ENCODE measurements around the gene HDAC4. TPM values are rescaled to one million over a fixed set of nuclear protein-coding genes. Genes with fewer than 3 reads are reported as not detected.

HDAC4 gene
- total and polyA plus RNA-seq, 9 of the 15 experiments (the other 6 are each of a cell fraction or from before 2014, with no cell fraction given) = 0.11 to 20.2 (median 4.0) TPM

DNA sequence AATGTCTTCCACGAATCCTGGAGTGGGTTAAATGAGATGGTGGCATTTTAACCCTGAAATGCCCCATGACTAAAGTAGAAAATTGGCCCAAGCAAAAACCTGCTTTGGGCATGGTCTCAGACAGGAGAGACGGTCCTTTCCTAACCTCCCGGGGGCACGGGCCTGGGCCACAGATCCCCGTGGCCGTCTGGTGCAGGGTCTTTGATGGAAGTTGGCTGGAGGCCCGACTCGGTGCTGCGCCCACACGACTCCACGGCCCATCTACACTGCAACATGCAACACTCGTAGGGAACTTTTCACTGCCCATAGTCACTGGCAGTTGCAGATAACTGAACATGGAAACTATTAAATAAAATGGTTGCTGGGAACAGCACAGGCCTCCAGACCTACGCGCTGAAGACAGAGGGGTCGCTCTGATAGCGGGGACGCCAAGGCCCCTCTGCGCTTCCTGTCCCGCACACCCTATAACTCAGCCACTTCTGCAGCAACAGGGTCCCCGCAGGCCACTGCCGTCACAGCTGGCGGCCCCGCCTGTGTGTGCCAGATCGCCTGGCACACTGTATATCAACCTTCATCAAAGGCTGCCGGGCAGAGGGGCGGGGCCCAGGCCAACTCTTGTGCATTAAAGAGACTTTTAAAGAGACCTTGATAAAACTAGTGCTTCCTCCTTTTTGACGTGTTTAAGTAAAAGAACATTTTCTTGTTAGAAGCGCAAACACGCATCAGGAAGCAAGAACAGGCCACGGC, 338.8 kb downstream of the HDAC4 start:
- no peaks in the 10 kb centered on the region for H3K36me3 ChIP-seq (ENCODE audit: control insufficient read depth, insufficient read depth, low read length)
- no peaks in the 10 kb centered on the region for H3K9me1 ChIP-seq (ENCODE audit: control insufficient read depth, insufficient read depth, low read length)
- H3K4me2 ChIP-seq (ENCODE audit: insufficient read depth, low read length) = no peak overlapping the region
- ATAC-seq = no peak
- POLR2A ChIA-PET = interaction anchor here (0.6 kb wide), 1 partner anchor 1988 kb away, joined by 3 read pairs; no protein-coding TSS in a partner anchor
- no peak overlapping the region for H2AFZ ChIP-seq (ENCODE audit: low read depth, low read length)
- no peak overlapping the region for H3K27ac ChIP-seq (ENCODE audit: extremely low read depth, low read depth, low read length)
- no peaks in the 10 kb centered on the region for H3K9me3 ChIP-seq (replicated peaks; ENCODE audit: control insufficient read depth, insufficient read depth, low read depth, low read length)
- no peaks in the 10 kb centered on the region for H3K79me2 ChIP-seq (ENCODE audit: control insufficient read depth, insufficient read depth, low read length)
- no peaks in the 10 kb centered on the region for H3K27me3 ChIP-seq (ENCODE audit: control insufficient read depth in 2 of 2, insufficient read depth in 2 of 2, low read length in 2 of 2)
- H4K20me1 ChIP-seq (replicated peaks; ENCODE audit: control insufficient read depth, insufficient read depth, low read length) = no peaks in the 10 kb centered on the region
- no TSS peak for BruUV-seq (replicated peaks)
- no peaks in the 10 kb centered on the region; a peak in 1 of 5 replicates for H3K4me1 ChIP-seq (replicated peaks in 1 of 2; ENCODE audit: control insufficient read depth in 2 of 2, insufficient read depth in 2 of 2, low read length in 2 of 2)
- no peak for FAIRE-seq
- DNase-seq (ENCODE audit: extremely low read depth in 1 of 4, low spot score in 3 of 4) = no peak
- intact Hi-C loops (cut with micrococcal nuclease) (no loop called here), in situ Hi-C loops (cut with MboI) (no loop called here)
- TF ChIP-seq MTA2 (IDR thresholded peaks at IDR 0.05; ENCODE audit: low read depth) (no peak), U2AF2 (optimal IDR thresholded peaks at IDR 0.05; ENCODE audit: low read depth, low read length) (no peak), ZNF76 (CRISPR knock-in tag; IDR thresholded peaks at IDR 0.05; ENCODE audit: borderline replicate concordance) (no peak), GTF2B (IDR thresholded peaks at IDR 0.05; ENCODE audit: extremely low read depth, insufficient read length) (no peak), ZKSCAN8 (CRISPR knock-in tag; IDR thresholded peaks at IDR 0.05) (no peak), ETV5 (CRISPR knock-in tag; IDR thresholded peaks at IDR 0.05; ENCODE audit: low read depth) (no peak), CCAR2 (IDR thresholded peaks at IDR 0.05; ENCODE audit: low read depth, low read length) (no peak), BMI1 (IDR thresholded peaks at IDR 0.05; ENCODE audit: low read length) (no peak), ARNT (IDR thresholded peaks at IDR 0.05) (no peak), ZNF24 (IDR thresholded peaks at IDR 0.05) (no peak), POLR2AphosphoS5 (IDR thresholded peaks at IDR 0.05; ENCODE audit: control insufficient read depth, insufficient read depth, low read depth, low read length) (no peak)
- TF ChIP-seq, protein P1, sequence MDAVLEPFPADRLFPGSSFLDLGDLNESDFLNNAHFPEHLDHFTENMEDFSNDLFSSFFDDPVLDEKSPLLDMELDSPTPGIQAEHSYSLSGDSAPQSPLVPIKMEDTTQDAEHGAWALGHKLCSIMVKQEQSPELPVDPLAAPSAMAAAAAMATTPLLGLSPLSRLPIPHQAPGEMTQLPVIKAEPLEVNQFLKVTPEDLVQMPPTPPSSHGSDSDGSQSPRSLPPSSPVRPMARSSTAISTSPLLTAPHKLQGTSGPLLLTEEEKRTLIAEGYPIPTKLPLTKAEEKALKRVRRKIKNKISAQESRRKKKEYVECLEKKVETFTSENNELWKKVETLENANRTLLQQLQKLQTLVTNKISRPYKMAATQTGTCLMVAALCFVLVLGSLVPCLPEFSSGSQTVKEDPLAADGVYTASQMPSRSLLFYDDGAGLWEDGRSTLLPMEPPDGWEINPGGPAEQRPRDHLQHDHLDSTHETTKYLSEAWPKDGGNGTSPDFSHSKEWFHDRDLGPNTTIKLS (IDR thresholded peaks at IDR 0.05; ENCODE audit: borderline replicate concordance, low read depth) = no peak
- TF ChIP-seq, protein P2, sequence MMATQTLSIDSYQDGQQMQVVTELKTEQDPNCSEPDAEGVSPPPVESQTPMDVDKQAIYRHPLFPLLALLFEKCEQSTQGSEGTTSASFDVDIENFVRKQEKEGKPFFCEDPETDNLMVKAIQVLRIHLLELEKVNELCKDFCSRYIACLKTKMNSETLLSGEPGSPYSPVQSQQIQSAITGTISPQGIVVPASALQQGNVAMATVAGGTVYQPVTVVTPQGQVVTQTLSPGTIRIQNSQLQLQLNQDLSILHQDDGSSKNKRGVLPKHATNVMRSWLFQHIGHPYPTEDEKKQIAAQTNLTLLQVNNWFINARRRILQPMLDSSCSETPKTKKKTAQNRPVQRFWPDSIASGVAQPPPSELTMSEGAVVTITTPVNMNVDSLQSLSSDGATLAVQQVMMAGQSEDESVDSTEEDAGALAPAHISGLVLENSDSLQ (IDR thresholded peaks at IDR 0.05) = no peak
- TF ChIP-seq, protein P3, sequence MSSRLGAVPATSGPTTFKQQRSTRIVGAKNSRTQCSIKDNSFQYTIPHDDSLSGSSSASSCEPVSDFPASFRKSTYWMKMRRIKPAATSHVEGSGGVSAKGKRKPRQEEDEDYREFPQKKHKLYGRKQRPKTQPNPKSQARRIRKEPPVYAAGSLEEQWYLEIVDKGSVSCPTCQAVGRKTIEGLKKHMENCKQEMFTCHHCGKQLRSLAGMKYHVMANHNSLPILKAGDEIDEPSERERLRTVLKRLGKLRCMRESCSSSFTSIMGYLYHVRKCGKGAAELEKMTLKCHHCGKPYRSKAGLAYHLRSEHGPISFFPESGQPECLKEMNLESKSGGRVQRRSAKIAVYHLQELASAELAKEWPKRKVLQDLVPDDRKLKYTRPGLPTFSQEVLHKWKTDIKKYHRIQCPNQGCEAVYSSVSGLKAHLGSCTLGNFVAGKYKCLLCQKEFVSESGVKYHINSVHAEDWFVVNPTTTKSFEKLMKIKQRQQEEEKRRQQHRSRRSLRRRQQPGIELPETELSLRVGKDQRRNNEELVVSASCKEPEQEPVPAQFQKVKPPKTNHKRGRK (tag; IDR thresholded peaks at IDR 0.05) = no peak
- no peak overlapping the region for H3K4me3 ChIP-seq
- CTCF ChIA-PET (ENCODE audit: low intra/inter-chr PET ratio) = no interaction called here
- H3K9ac ChIP-seq (ENCODE audit: insufficient read depth in 1 of 2, low read depth in 2 of 2, low read length in 2 of 2) = no peak overlapping the region
- WGBS (ENCODE audit: insufficient coverage, low coverage, missing lambda C conversion rate) = 79% methylated on average over 17 of the region's 30 CpGs
